A673 (cell line): ENCODE results near the gene LPXN.

Experiments used
- CTCF ChIP-seq: fragments of 300-800, 200-600 bp; sonication (generic); conservative IDR thresholded peaks from 2 replicates; pipeline ENCODE4 v1.5.1; 2017; ENCODE audit warnings: low read depth, mild to moderate bottlenecking, antibody characterized with exemption, low read length, moderate library complexity, mixed read lengths
- EZH2 ChIP-seq: fragments of 200-600 bp; sonication (generic); IDR thresholded peaks from 2 replicates; pipeline ENCODE4 v1.6.1; 2017; ENCODE audit warnings: borderline replicate concordance, low read depth, mild to moderate bottlenecking, mixed read lengths, antibody characterized with exemption, low read length; ENCODE audit not compliant: poor library complexity, severe bottlenecking

GRCh38 chr11:58497951-58498350, 77.7 kb downstream of the LPXN start:
- TF ChIP-seq CTCF (no peak), EZH2 (no peak)
